ENCODE measurements around the gene TXNDC12.

DNA sequence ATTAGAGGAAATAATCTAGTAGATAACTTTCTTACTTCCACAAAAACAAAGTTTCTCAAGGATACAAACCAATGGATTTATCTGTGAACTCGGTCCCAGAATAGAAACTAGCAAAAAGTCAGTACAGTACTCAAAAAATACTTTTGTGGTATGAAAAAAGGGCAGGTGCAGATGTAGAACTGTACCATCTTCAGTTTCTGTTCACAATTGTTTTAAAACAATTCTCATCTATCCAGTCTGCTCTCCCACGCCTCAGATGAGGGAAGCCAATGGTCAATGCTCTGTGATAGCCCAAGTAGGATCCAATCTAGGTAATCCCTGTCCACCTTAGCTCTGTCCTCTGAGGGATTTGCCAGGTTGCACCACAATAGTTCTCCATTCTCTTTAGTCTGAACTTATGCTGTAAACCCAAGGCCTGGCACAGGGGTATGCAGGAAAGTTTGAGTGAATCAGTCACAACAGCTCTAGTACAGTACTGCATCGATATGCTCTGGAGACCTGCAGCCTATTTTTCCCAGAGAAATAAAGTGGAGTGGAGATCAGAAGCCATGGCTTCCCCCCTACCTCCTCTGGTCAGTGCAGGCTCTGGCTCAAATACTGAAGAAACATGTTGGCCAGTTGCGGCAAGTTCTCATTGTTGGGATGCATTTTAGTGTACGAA, 22.7 kb downstream of the TXNDC12 start:
- TF ChIP-seq, protein P1, sequence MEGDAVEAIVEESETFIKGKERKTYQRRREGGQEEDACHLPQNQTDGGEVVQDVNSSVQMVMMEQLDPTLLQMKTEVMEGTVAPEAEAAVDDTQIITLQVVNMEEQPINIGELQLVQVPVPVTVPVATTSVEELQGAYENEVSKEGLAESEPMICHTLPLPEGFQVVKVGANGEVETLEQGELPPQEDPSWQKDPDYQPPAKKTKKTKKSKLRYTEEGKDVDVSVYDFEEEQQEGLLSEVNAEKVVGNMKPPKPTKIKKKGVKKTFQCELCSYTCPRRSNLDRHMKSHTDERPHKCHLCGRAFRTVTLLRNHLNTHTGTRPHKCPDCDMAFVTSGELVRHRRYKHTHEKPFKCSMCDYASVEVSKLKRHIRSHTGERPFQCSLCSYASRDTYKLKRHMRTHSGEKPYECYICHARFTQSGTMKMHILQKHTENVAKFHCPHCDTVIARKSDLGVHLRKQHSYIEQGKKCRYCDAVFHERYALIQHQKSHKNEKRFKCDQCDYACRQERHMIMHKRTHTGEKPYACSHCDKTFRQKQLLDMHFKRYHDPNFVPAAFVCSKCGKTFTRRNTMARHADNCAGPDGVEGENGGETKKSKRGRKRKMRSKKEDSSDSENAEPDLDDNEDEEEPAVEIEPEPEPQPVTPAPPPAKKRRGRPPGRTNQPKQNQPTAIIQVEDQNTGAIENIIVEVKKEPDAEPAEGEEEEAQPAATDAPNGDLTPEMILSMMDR (IDR thresholded peaks at IDR 0.05; ENCODE audit: low read length), result no peak
- TF ChIP-seq EZH2 (optimal IDR thresholded peaks at IDR 0.05; ENCODE audit: low read depth, low read length) (no peak), EZH2phosphoT487 (IDR thresholded peaks at IDR 0.05; ENCODE audit: low read length) (no peak)

All from MM.1S (cell line).